G401.6 (cell line): ENCODE results near the gene PUS10.
"Not testable (repeated sequence)": the region's sequence is repeated elsewhere in the genome, so short reads cannot be mapped to it uniquely, and the experiment has no call there.

Experiments used
- FAIRE-seq: peaks from 2 replicates; lab custom pipeline; 2012; peaks lifted over from hg19 to GRCh38; lab: Jason Lieb, UNC

Gene PUS10

GRCh38 chr2:61017556-61018317 is at the start of gene PUS10, which contains the start of gene PEX13:
TSS of gene PUS10 (minus strand) at chr2:61018255. CDS start at chr2:61011890, 6,365 bp downstream.
TSS of gene PEX13 (plus strand) at chr2:61017720. CDS start at chr2:61017760, 40 bp downstream.
- FAIRE-seq: no peak

GRCh38 chr2:61065714-61066709 is 48.0 kb upstream of the PUS10 start, which contains the start of gene SANBR:
TSS of gene SANBR (plus strand) at chr2:61065871. CDS start at chr2:61070351, 4,480 bp downstream.
- FAIRE-seq: no peak

- FAIRE-seq: no peak
Measured at GRCh38 chr2:61059382-61059781, 41.3 kb upstream of the PUS10 start.

- no peak for FAIRE-seq
Measured at GRCh38 chr2:61057562-61057961, 39.5 kb upstream of the PUS10 start.

- FAIRE-seq: no peak
Measured at GRCh38 chr2:61055557-61055956, 37.5 kb upstream of the PUS10 start.

GRCh38 chr2:61045999-61046398 is 27.9 kb upstream of the PUS10 start:
- no peak for FAIRE-seq

- no peak for FAIRE-seq
Measured at GRCh38 chr2:61045226-61045625, 27.2 kb upstream of the PUS10 start.

- FAIRE-seq: no peak
Measured at GRCh38 chr2:61044636-61045035, 26.6 kb upstream of the PUS10 start.

GRCh38 chr2:61042807-61043206 is 24.8 kb upstream of the PUS10 start:
- FAIRE-seq: no peak

GRCh38 chr2:61036643-61037042 is 18.6 kb upstream of the PUS10 start:
- FAIRE-seq: not testable (repeated sequence)

GRCh38 chr2:61034592-61034991 is 16.5 kb upstream of the PUS10 start:
- not testable (repeated sequence) for FAIRE-seq

GRCh38 chr2:61029533-61029932 is 11.5 kb upstream of the PUS10 start:
- no peak for FAIRE-seq

GRCh38 chr2:61023670-61024069 is 5.6 kb upstream of the PUS10 start:
- FAIRE-seq: no peak

GRCh38 chr2:61021228-61021660 is 3.2 kb upstream of the PUS10 start:
- FAIRE-seq: no peak

GRCh38 chr2:61018798-61019197 is 743 bp upstream of the PUS10 start:
- FAIRE-seq: no peak

- FAIRE-seq: peak; percentile 37
Measured at GRCh38 chr2:61018318-61018755, 282 bp upstream of the PUS10 start.

- peak; percentile 41 for FAIRE-seq
Measured at GRCh38 chr2:61017003-61017555, 976 bp downstream of the PUS10 start.

GRCh38 chr2:61016392-61017002 is 1.6 kb downstream of the PUS10 start:
- no peak for FAIRE-seq

- FAIRE-seq: no peak
Measured at GRCh38 chr2:61015976-61016375, 2.1 kb downstream of the PUS10 start.

- FAIRE-seq: no peak
Measured at GRCh38 chr2:61014763-61015162, 3.3 kb downstream of the PUS10 start.

- FAIRE-seq: no peak
Measured at GRCh38 chr2:61013382-61013781, 4.7 kb downstream of the PUS10 start.

- FAIRE-seq: not testable (repeated sequence)
Measured at GRCh38 chr2:61012303-61012702, 5.8 kb downstream of the PUS10 start.
